ENCODE results near the gene SRBD1.

The SRBD1 gene

DNA sequence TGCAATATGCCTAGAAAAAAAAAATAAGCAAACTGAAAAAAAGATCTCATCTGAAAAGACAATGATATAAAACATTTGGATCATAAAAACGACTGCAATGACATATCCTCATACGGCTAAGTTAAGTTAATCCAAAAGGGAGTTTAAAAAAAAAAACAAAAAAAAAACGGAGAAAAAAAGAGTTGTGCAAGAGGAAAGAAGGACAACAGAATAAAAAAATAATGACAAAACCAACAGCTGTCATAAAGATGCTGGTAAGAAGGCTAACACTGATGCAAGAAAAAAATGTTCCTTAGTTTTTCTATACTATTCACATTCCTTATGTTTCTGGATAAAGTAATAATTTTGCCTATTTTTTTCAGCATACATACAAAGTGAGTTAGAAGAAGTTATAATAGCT lies 192.5 kb downstream of the SRBD1 start:
- DNase-seq (ENCODE audit: low read depth, low spot score), result no peak
- H3K4me3 ChIP-seq (ENCODE audit: low read depth, low read length), result no peak overlapping the region
- TF ChIP-seq CTCF (IDR thresholded peaks at IDR 0.05; ENCODE audit: low read depth, low read length), result no peak
- in situ Hi-C loops (cut with HindIII; ENCODE audit: low sequenced_read_pairs), result no loop called here

- no peak for DNase-seq (ENCODE audit: low read depth, low spot score)
- in situ Hi-C loops (cut with HindIII; ENCODE audit: low sequenced_read_pairs), result no loop called here
- TF ChIP-seq CTCF (IDR thresholded peaks at IDR 0.05; ENCODE audit: low read depth, low read length), result no peak
- no peak overlapping the region for H3K4me3 ChIP-seq (ENCODE audit: low read depth, low read length)
These were observed 195.4 kb downstream of the SRBD1 start for GRCh38 chr2:45415534-45416123.

- no peak overlapping the region for H3K4me3 ChIP-seq (ENCODE audit: low read depth, low read length)
- DNase-seq (ENCODE audit: low read depth, low spot score), result peak; percentile 28
- in situ Hi-C loops (cut with HindIII; ENCODE audit: low sequenced_read_pairs), result no loop called here
- no peak for TF ChIP-seq CTCF (IDR thresholded peaks at IDR 0.05; ENCODE audit: low read depth, low read length)
These were observed 198.2 kb downstream of the SRBD1 start for GRCh38 chr2:45412754-45413379.

- in situ Hi-C loops (cut with HindIII; ENCODE audit: low sequenced_read_pairs), result no loop called here
- DNase-seq (ENCODE audit: low read depth, low spot score), result no peak
- H3K4me3 ChIP-seq (ENCODE audit: low read depth, low read length), result no peak overlapping the region
- no peak for TF ChIP-seq CTCF (IDR thresholded peaks at IDR 0.05; ENCODE audit: low read depth, low read length)
These were observed 201.4 kb downstream of the SRBD1 start for GRCh38 chr2:45409677-45410076.

GRCh38 chr2:45406621-45407020 lies 204.4 kb downstream of the SRBD1 start:
- no peak overlapping the region for H3K4me3 ChIP-seq (ENCODE audit: low read depth, low read length)
- TF ChIP-seq CTCF (IDR thresholded peaks at IDR 0.05; ENCODE audit: low read depth, low read length), result no peak
- peak; percentile 43 for DNase-seq (ENCODE audit: low read depth, low spot score)
- in situ Hi-C loops (cut with HindIII; ENCODE audit: low sequenced_read_pairs), result no loop called here

DNA sequence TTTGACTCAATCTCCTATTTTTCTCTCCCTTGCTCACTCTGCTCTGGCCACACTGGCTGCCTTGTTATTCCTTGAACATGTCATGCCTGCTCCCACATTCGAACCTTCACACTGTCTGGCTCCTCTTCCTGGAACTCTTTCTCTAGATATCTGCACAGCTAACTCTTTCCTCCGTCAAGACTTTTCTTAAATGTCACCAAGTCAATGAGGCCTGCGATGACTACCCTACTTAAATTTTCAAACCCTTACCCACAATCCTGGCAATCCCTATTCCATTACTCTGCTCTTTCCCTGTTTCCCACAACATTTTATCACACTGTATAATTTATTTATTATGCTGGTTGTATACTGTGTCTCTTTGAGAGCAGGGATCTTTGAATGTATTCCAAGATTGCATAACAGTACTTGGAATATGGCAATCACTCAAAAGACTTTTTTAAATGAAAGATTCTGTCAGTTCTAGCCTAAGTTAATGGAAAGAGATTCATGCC lies 206.2 kb downstream of the SRBD1 start:
- DNase-seq (ENCODE audit: low read depth, low spot score), result no peak

More for the DNA sequence above, 206.2 kb downstream of the SRBD1 start:
- no peak for TF ChIP-seq CTCF (IDR thresholded peaks at IDR 0.05; ENCODE audit: low read depth, low read length)
- H3K4me3 ChIP-seq (ENCODE audit: low read depth, low read length), result no peak overlapping the region
- in situ Hi-C loops (cut with HindIII; ENCODE audit: low sequenced_read_pairs), result no loop called here
